HG02870 (cell line): ENCODE results near the gene ANKMY1.

Experiments
- ATAC-seq: cut with Tn5 transposase; IDR thresholded peaks from one replicate; pipeline ENCODE4 v1.9.1; 2021; ENCODE audit warnings: mild to moderate bottlenecking, moderate library complexity; ENCODE audit not compliant: unreplicated experiment

Gene ANKMY1

GRCh38 chr2:240438810-240439697 lies 118.7 kb downstream of the ANKMY1 start:
- no peak for ATAC-seq

DNA sequence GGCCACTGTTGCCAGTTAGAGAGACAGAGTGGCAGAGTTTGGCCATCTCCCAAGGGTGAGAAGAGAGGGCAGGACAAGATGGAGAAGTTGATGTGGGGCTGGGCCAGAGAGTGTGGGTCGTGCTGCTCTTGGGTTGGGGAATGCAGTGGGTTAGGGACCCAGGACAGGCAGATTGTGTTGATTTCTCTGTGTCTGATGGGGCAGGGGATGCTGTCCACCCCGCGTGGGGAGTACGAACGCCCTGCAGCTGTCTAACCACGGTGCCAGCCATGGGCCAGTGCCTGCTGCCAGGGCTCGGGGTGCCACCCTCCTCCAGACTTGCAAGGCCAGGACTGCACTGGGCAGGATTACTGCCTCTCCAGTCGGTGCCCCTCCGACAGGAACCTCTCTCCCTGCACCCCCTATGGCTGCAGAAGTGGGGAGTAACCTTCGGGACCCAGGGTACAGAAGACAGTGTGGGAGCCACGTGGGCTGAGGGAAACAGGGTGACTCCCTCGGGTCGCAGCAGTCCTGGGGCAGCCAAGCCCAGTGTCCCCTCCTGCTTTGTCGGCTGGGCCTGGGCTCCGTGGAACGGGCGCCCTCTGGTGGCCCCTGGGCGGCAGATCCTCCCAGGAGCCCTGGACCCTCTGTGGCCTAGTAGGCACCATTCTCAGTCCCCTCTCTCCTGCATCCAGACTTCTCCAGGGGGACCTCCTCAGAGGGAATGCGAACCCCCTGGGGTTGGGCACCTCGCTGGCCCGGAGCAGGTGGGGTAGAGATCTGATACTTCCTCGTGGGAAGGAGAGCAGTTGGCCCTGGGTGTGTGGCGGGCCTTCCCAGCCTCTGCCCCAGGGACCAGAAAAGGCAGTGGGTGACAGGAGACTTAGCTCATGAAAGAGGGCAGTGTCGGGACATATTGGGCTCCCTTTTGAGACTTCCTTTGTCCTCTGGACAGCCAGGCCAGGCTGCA lies 119.7 kb downstream of the ANKMY1 start:
- no peak for ATAC-seq

DNA sequence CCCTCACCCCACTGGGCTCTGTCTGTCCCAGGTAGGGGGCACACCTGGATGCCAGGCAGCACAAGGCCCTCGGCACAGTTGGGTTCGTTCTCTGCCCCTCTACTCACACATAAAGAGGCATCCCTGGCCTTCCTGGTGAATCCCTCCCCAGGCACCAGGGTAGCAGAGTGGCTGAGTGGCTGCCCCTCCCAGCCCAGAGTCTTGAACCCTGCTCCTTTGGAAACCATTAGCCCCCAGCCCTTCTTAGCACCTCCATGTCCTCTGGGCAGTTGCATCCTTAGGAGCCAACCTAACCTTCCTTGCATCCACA lies 120.3 kb downstream of the ANKMY1 start:
- ATAC-seq: no peak

DNA sequence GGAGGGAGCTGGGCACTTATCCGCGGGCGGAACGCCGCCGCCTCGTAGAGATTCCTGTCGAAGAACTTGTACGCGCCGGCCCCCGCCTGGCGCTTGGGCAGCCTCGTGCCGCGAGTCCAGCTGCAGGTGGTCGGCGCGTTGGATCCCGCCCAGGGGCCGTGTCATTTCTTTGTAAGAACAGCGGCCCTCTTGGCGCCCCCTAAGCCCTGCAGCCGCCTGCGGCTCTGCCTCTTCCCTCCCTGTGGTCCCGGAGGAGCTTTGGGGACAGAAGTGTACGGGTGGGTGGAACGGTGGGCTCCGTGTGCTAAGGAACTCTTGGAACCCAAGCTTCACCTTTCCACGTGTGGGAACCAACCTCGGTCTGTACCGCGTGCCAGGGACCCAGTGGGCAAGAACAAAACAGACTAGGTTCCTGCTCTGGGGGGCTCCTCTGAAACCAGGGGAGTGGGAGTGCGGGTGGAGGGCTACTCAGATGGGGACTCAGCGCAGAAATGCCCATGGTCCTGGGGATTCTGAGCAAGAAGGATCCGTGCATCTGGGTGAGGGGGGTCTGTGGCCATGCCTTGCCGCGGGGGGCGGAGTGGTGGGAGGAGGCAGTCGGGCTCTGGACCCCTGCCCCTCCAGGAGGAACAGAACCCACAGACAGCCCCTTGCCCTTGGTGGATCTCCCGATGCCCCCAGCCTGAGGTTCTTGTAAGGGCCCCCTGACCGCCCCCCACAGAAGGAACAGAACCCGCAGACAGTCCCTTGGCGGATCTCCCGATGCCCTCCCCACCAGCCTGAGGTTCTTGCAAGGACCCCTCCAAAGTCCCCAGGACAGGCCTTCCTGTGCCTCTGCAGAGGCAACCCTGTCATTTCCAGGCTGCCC lies 120.9 kb downstream of the ANKMY1 start:
- no peak for ATAC-seq

DNA sequence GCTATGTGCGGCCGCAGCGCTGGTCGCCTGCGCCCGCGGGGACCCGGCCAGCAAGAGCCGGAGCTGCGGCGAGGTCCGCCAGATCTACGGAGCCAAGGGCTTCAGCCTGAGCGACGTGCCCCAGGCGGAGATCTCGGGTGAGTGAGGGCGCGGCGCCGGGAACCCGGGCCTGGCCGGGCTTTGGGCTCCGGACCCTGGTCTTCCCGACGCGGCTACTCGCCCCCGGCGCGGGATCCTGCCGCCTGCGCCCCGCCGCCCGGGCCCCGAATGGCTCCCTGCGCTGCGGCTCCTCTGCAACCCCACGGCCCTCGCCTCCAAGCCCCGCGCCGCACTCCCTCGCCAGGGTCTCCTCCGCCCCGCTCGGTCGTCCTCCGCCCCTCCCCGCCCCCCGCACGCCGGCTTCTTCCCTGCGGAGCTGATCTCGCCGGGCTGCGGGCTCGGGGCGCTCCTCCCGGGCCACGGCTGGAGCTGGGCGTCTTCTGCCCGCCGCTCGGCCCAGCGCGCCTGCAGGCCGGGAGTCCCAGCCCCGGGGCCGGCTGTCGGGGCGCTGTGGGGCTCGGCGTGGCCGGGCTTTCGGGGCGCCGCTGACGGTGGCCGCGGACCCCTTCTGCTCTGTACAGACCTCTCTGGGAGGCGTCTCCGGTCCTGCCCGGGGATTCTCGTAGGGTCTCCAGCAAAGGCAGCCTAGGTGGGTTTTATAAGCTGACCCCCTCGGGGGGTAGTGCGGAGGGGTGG lies 121.7 kb downstream of the ANKMY1 start:
- no peak for ATAC-seq

DNA sequence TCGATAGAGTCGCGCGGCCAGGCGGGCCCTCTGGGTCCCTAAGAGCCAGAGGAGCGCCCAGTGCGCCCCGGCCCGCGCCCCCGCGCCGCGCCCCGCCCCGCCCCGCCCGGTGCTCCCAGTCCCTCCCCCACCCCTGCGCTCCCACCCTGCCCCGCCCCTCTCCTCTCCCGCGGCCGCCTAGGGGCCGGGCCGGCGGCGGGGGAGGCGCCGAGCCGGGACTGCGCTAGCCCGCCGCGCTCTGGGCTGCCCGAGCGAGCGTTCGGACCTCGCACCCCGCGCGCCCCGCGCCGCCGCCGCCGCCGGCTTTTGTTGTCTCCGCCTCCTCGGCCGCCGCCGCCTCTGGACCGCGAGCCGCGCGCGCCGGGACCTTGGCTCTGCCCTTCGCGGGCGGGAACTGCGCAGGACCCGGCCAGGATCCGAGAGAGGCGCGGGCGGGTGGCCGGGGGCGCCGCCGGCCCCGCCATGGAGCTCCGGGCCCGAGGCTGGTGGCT lies 122.3 kb downstream of the ANKMY1 start, which contains the start of gene GPC1:
Gene GPC1 (plus strand): TSS at position 207 of the 491 bp plus-strand sequence. CDS start 256 bp downstream, at position 463.
- peak; percentile 30 for ATAC-seq

DNA sequence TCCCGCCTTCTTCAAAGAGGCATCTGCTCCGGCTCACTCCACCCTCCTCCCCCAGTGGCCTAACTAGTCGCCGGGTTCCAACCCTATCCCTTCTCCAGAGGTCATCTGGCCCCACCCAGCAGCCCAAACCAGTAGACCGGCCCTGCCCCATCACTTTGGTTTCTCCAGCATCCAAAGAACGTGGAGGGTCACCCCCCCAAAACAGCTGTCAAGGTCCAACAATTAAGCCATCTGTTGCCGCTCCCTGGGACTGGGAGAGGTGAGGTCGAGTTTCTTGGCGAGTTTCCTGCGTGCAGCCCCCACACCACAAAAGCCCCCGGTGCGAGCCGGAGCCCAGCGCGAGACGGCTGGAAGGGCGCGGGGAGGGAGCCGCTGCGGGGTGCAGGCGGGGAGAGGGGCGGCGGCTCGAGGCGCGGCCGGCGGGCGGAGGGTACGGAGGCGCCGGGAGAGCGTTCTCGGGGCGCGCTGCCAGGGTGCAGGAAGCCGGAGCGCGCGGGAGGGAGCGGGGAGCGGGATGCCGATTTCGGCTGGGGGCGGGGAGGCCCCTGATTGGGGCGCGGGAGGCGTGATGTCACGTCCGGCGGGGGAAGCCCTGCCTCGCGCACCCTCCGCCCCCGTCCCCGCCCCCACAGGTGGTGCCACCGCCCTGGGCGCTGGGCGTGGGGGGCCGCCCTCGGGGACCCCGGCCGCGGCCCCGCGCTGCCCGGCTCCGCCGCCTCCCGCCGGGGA lies 122.9 kb downstream of the ANKMY1 start:
- ATAC-seq: peak; percentile 58

- ATAC-seq: no peak
These were observed 123.6 kb downstream of the ANKMY1 start for GRCh38 chr2:240433973-240434727.

- no peak for ATAC-seq
These were observed 124.7 kb downstream of the ANKMY1 start for GRCh38 chr2:240432820-240433801.

- ATAC-seq: no peak
These were observed 125.4 kb downstream of the ANKMY1 start for GRCh38 chr2:240432430-240432819.

- ATAC-seq: no peak
These were observed 125.9 kb downstream of the ANKMY1 start for GRCh38 chr2:240431661-240432424.

DNA sequence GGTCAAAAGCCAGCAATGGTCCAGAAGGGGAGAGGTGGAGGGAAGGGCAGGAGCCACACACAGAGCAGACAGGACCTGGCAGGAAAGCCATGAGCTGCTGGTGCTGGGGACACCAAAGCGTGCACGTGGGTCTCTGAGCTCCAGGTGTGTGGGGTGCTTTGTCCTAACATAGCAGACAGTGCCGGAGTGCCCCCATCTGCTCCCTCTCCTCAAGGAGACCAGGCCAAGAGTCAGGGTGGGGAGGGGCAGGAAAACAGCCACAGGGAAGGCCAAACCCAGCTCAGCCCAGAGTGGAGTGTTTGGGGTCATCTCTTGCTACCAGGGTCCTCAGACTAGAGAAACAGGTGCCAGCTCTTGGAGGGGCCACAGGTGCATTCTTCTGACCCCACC lies 126.5 kb downstream of the ANKMY1 start:
- no peak for ATAC-seq

DNA sequence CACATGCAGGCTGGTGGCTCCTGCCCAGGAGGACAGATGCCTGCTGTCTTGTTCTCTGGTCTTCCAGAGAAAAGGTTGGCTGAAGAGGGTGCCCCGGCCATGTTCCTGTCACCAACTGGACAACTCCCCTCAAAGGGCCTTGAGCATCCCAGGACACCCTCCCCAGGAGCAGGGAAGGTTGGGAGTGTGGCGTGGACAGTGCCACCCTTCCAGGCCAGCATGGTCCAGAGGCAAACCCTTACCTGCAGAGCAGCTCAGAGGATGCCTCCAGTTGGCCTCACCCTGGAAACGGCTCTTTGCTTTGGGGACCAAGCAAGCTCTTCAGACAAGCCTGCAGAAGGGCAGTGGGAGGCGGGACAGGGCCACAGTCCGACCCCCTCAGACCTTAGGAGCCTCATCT lies 127.2 kb downstream of the ANKMY1 start:
- ATAC-seq: no peak

DNA sequence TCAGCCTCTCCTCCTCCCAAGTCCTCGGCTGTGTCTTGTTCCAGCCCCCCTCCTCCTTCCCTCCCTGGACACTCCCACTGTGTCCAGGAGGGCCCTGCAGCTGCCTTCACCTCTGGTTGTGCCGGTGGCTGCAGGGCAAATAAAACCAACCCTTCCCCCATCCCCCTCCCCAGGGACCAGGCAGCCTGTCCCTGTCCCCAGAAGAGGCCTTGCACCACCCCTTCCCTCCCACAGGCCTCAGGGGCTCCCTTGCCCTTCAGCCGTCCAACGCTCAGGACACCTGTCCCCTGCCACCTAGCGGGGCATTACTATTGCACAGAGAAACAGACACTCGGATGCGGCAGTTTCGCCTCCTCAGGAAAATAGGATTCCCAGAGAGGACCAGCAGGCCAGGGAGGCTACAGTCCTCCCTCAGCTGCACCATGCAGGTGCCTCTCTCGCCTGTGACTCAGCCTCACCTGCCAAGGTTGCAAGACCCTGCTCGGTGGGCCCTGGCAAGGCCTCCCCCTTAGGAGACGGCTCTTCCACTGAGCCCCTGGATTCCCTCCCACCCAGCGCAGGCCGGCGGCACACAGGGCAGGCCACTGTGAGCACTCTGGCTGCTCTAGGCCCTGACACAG lies 127.8 kb downstream of the ANKMY1 start:
- no peak for ATAC-seq
